Chondrocyte (in vitro differentiated cells): Measurements from ENCODE around the gene DPP6. TPM values are rescaled to one million over a fixed set of nuclear protein-coding genes. Genes with fewer than 3 reads are reported as not detected.

Source experiments
- DNase-seq: peaks from one replicate; pipeline ENCODE4 v3.0.0; 2021; ENCODE audit warnings: mixed read lengths, low spot score
- H3K27ac Mint-ChIP-seq: one replicate; pipeline ENCODE4 v1.8.0; 2021; ENCODE audit warnings: mild to moderate bottlenecking, moderate library complexity, mixed read lengths; ENCODE audit not compliant: unreplicated experiment
- H3K27me3 Mint-ChIP-seq: 2 replicates; pipeline ENCODE4 v1.8.0; 2021; ENCODE audit warnings: low read depth, mixed read lengths
- H3K36me3 Mint-ChIP-seq: 2 replicates; pipeline ENCODE4 v1.8.0; 2021; ENCODE audit warnings: low read depth, mixed read lengths
- H3K4me1 Mint-ChIP-seq: 2 replicates; pipeline ENCODE4 v1.8.0; 2021; ENCODE audit warnings: low read depth, mild to moderate bottlenecking, mixed read lengths
- H3K4me3 Mint-ChIP-seq: one replicate; pipeline ENCODE4 v1.8.0; 2021; ENCODE audit warnings: mild to moderate bottlenecking, moderate library complexity, mixed read lengths; ENCODE audit not compliant: unreplicated experiment
- H3K9me3 Mint-ChIP-seq: 2 replicates; pipeline ENCODE4 v1.8.0; 2021; ENCODE audit warnings: low read depth, mixed read lengths
- CTCF ChIP-seq: fragments of 200-600 bp; sonication (generic); IDR thresholded peaks from 2 replicates; pipeline ENCODE4 v1.5.0; 2021; ENCODE audit warnings: antibody characterized with exemption, mild to moderate bottlenecking, moderate library complexity
- total RNA-seq: library from RNA; stranded (reverse); gene quantifications from 3 replicates; pipeline ENCODE4 v1.2.1, GENCODE V29; 2021

The DPP6 gene
- total RNA-seq, 1 donor from 2014 or later = not detected

GRCh38 chr7:154726368-154726767, 674.2 kb downstream of the DPP6 start:
- H3K36me3 Mint-ChIP-seq = no peaks in the 10 kb centered on the region
- no peak for TF ChIP-seq CTCF
- H3K4me1 Mint-ChIP-seq = no peaks in the 10 kb centered on the region
- peaks cover 50% of the 10 kb centered on the region for H3K9me3 Mint-ChIP-seq
- no peak overlapping the region for H3K27ac Mint-ChIP-seq
- H3K27me3 Mint-ChIP-seq = no peaks in the 10 kb centered on the region
- no peak overlapping the region for H3K4me3 Mint-ChIP-seq
- no peak for DNase-seq

GRCh38 chr7:154729056-154729455, 676.9 kb downstream of the DPP6 start:
- H3K4me3 Mint-ChIP-seq = no peak overlapping the region
- H3K9me3 Mint-ChIP-seq = peaks cover 47% of the 10 kb centered on the region
- no peak for TF ChIP-seq CTCF
- DNase-seq = no peak
- H3K27ac Mint-ChIP-seq = no peak overlapping the region
- H3K4me1 Mint-ChIP-seq = no peaks in the 10 kb centered on the region
- H3K27me3 Mint-ChIP-seq = no peaks in the 10 kb centered on the region
- H3K36me3 Mint-ChIP-seq = no peaks in the 10 kb centered on the region

GRCh38 chr7:154735766-154736165, 683.6 kb downstream of the DPP6 start:
- no peak for DNase-seq
- no peak overlapping the region for H3K4me3 Mint-ChIP-seq
- H3K9me3 Mint-ChIP-seq = peaks cover 49% of the 10 kb centered on the region
- no peaks in the 10 kb centered on the region for H3K27me3 Mint-ChIP-seq
- no peaks in the 10 kb centered on the region for H3K4me1 Mint-ChIP-seq
- no peak for TF ChIP-seq CTCF
- H3K27ac Mint-ChIP-seq = no peak overlapping the region
- no peaks in the 10 kb centered on the region for H3K36me3 Mint-ChIP-seq

GRCh38 chr7:154736389-154736788, 684.2 kb downstream of the DPP6 start:
- no peaks in the 10 kb centered on the region for H3K36me3 Mint-ChIP-seq
- no peaks in the 10 kb centered on the region for H3K4me1 Mint-ChIP-seq
- no peak overlapping the region for H3K4me3 Mint-ChIP-seq
- H3K27me3 Mint-ChIP-seq = no peaks in the 10 kb centered on the region
- H3K9me3 Mint-ChIP-seq = peaks cover 52% of the 10 kb centered on the region
- DNase-seq = no peak
- H3K27ac Mint-ChIP-seq = no peak overlapping the region
- TF ChIP-seq CTCF = no peak

- no peak for DNase-seq
- H3K4me3 Mint-ChIP-seq = no peak overlapping the region
- peaks cover 2% of the 10 kb centered on the region for H3K27me3 Mint-ChIP-seq
- TF ChIP-seq CTCF = no peak
- H3K36me3 Mint-ChIP-seq = no peaks in the 10 kb centered on the region
- H3K4me1 Mint-ChIP-seq = no peaks in the 10 kb centered on the region
- H3K9me3 Mint-ChIP-seq = peaks cover 46% of the 10 kb centered on the region
- H3K27ac Mint-ChIP-seq = no peak overlapping the region
Measured at GRCh38 chr7:154738216-154738615, 686.0 kb downstream of the DPP6 start.
